ENCODE results near the gene FOXO6. TPM values are rescaled to one million over a fixed set of nuclear protein-coding genes. Genes with fewer than 3 reads are reported as not detected.

Gene FOXO6
- total and polyA plus RNA-seq, 10 of the 15 experiments (the other 5 are each of a cell fraction or from before 2014, with no cell fraction given), result 0.37 TPM; not detected in 9

DNA sequence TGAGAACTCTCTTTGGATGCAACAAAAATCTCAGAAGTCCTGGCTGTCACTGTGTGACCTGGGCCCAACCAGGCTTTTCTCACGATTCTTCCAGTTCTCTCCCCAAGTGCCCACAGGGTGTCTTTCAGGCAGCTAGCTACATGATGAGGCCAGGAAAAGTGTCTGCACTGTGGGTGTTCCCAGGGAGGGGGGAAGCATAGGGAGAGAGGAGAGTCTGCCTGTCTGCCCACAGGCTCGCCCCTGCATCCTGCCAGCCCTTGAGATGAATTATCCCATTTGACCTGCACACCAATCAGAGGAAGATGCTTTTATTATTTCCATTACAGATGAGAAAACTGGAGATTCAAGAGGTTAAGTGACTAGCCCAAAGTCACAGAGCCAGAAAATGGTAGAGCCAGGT, 27.8 kb downstream of the FOXO6 start:
- FAIRE-seq, result no peak

More for the DNA sequence above, 27.8 kb downstream of the FOXO6 start:
- ChIA-PET RAD21 (ENCODE audit: unreplicated experiment) (interaction anchor here (0.8 kb wide), 1 partner anchor 66 kb away, joined by 4 read pairs; no protein-coding TSS in a partner anchor), POLR2A (no interaction called here), CTCF (no interaction called here), SMC1A (ENCODE audit: uncharacterized antibody, unreplicated experiment) (no interaction called here)
- TF ChIP-seq ZSCAN29 (IDR thresholded peaks at IDR 0.05) (no peak), SPI1 (IDR thresholded peaks at IDR 0.05; ENCODE audit: borderline replicate concordance, insufficient read depth, low read depth, low read length) (no peak)
- TF ChIP-seq, protein P1, sequence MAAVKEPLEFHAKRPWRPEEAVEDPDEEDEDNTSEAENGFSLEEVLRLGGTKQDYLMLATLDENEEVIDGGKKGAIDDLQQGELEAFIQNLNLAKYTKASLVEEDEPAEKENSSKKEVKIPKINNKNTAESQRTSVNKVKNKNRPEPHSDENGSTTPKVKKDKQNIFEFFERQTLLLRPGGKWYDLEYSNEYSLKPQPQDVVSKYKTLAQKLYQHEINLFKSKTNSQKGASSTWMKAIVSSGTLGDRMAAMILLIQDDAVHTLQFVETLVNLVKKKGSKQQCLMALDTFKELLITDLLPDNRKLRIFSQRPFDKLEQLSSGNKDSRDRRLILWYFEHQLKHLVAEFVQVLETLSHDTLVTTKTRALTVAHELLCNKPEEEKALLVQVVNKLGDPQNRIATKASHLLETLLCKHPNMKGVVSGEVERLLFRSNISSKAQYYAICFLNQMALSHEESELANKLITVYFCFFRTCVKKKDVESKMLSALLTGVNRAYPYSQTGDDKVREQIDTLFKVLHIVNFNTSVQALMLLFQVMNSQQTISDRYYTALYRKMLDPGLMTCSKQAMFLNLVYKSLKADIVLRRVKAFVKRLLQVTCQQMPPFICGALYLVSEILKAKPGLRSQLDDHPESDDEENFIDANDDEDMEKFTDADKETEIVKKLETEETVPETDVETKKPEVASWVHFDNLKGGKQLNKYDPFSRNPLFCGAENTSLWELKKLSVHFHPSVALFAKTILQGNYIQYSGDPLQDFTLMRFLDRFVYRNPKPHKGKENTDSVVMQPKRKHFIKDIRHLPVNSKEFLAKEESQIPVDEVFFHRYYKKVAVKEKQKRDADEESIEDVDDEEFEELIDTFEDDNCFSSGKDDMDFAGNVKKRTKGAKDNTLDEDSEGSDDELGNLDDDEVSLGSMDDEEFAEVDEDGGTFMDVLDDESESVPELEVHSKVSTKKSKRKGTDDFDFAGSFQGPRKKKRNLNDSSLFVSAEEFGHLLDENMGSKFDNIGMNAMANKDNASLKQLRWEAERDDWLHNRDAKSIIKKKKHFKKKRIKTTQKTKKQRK (IDR thresholded peaks at IDR 0.05; ENCODE audit: low read depth, low read length), result no peak
- WGBS (ENCODE audit: insufficient coverage, insufficient replicate concordance, low lambda C conversion rate, missing lambda C conversion rate), result 0% methylated on average over 2 of the region's 2 CpGs
- H4K20me1 ChIP-seq (ENCODE audit: control insufficient read depth, insufficient read depth), result no peaks in the 10 kb centered on the region
- H3K4me1 ChIP-seq (ENCODE audit: control insufficient read depth, insufficient read depth, low read length), result no peaks in the 10 kb centered on the region
- no peaks in the 10 kb centered on the region for H3K79me2 ChIP-seq (ENCODE audit: control insufficient read depth, insufficient read depth, low read length)
- no TSS peak for BruUV-seq (replicated peaks)
- no peak overlapping the region for H3K9ac ChIP-seq (ENCODE audit: control insufficient read depth, insufficient read depth, low read length)
- no peak for DNase-seq (ENCODE audit: low read depth, low spot score)
- no peak overlapping the region for H3K27ac ChIP-seq (ENCODE audit: control insufficient read depth, insufficient read depth)
- no peak overlapping the region for H2AFZ ChIP-seq (ENCODE audit: control insufficient read depth, low read depth, low read length)
- no peak overlapping the region for H3K4me3 ChIP-seq
- H3K9me3 ChIP-seq (replicated peaks; ENCODE audit: control insufficient read depth, insufficient read depth, low read length), result no peaks in the 10 kb centered on the region
- no peaks in the 10 kb centered on the region for H3K36me3 ChIP-seq (ENCODE audit: control insufficient read depth in 2 of 2, insufficient read depth in 2 of 2, low read length in 1 of 2)
- no peak overlapping the region for H3K4me2 ChIP-seq (ENCODE audit: control insufficient read depth, insufficient read depth)
- ATAC-seq, result no peak
- intact Hi-C loops (cut with micrococcal nuclease; ENCODE audit: unreplicated experiment) (no loop called here), in situ Hi-C loops (cut with MboI) (no loop called here)
- peaks cover 13 to 14% of the 10 kb centered on the region in 2 experiments for H3K27me3 ChIP-seq (replicated peaks in 1 of 2; ENCODE audit: control insufficient read depth in 2 of 2, insufficient read depth in 2 of 2, low read length in 1 of 2)
